Measurements from ENCODE around the gene ARMH4. TPM values are rescaled to one million over a fixed set of nuclear protein-coding genes. Genes with fewer than 3 reads are reported as not detected.

ARMH4 gene
- total RNA-seq, 1 experiment from 2014 or later: 1.8 TPM

- Histone ChIP-seq H3K36me3 (ENCODE audit: control insufficient read depth, insufficient read depth, low read length) (no peaks in the 10 kb centered on the region), H3K27ac (ENCODE audit: low read length) (no peak overlapping the region), H3K9me3 (ENCODE audit: control insufficient read depth, insufficient read depth, low read depth, low read length) (no peaks in the 10 kb centered on the region), H3K4me3 (ENCODE audit: low read depth in 2 of 2, low read length in 2 of 2) (no peak overlapping the region), H3K4me1 (ENCODE audit: control insufficient read depth, insufficient read depth, low read length) (no peaks in the 10 kb centered on the region), H3K27me3 (ENCODE audit: control insufficient read depth, insufficient read depth, low read length) (peaks cover 2% of the 10 kb centered on the region; the same call in 1 of the 2 replicates)
- intact Hi-C loops (cut with micrococcal nuclease; ENCODE audit: unreplicated experiment) (loop anchor here (2.0 kb wide), 1 partner anchor 59 kb away; no protein-coding TSS in a partner anchor), in situ Hi-C loops (cut with HindIII; ENCODE audit: low pct_unique_long_range_greater_than_20kb, low sequenced_read_pairs) (no loop called here)
- ChIA-PET POLR2A (no interaction called here), CTCF (no interaction called here)
- no peak for ATAC-seq
- no TSS peak for BruUV-seq (replicated peaks)
- TF ChIP-seq, protein P1, sequence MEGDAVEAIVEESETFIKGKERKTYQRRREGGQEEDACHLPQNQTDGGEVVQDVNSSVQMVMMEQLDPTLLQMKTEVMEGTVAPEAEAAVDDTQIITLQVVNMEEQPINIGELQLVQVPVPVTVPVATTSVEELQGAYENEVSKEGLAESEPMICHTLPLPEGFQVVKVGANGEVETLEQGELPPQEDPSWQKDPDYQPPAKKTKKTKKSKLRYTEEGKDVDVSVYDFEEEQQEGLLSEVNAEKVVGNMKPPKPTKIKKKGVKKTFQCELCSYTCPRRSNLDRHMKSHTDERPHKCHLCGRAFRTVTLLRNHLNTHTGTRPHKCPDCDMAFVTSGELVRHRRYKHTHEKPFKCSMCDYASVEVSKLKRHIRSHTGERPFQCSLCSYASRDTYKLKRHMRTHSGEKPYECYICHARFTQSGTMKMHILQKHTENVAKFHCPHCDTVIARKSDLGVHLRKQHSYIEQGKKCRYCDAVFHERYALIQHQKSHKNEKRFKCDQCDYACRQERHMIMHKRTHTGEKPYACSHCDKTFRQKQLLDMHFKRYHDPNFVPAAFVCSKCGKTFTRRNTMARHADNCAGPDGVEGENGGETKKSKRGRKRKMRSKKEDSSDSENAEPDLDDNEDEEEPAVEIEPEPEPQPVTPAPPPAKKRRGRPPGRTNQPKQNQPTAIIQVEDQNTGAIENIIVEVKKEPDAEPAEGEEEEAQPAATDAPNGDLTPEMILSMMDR (IDR thresholded peaks at IDR 0.05): peak; percentile 78; the same call in 1 of the 2 replicates
- TF ChIP-seq SIN3A (IDR thresholded peaks at IDR 0.05; ENCODE audit: borderline replicate concordance, insufficient read depth, low read depth, low read length) (no peak), TCF7L2 (IDR thresholded peaks at IDR 0.05; ENCODE audit: low read depth, low read length) (no peak), REST (IDR thresholded peaks at IDR 0.05; ENCODE audit: insufficient read depth in 1 of 2, low read depth in 2 of 2, low read length in 1 of 2) (no peak), POLR2AphosphoS5 (IDR thresholded peaks at IDR 0.05; ENCODE audit: low read depth, low read length) (no peak)
- DNase-seq (ENCODE audit: low read depth, low spot score): peak; percentile 63
These were observed 44.0 kb downstream of the ARMH4 start for GRCh38 chr14:58107947-58108552.

DNA sequence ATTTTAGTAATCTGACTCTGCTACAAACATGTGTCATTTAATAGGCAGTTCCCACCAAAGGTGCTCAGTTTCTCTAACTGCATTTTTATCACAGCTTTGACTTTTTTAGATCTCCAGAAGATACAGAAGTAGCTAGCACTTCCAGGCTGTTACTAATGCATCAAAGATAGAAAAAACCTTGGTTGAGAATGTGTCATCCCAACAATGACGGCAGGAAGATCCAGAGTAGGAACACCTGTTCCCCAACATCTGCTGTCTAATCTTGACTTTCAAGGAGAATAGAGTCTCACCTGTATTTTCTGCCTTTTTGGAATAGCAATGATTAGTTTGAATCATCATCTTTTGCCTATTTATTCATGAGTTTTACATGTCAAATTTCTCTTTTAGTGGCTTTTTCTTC, 45.0 kb downstream of the ARMH4 start:
- POLR2A ChIA-PET: no interaction called here
- no peak for TF ChIP-seq REST (IDR thresholded peaks at IDR 0.05; ENCODE audit: insufficient read depth in 1 of 2, low read depth in 2 of 2, low read length in 1 of 2)
- TF ChIP-seq SIN3A (IDR thresholded peaks at IDR 0.05; ENCODE audit: borderline replicate concordance, insufficient read depth, low read depth, low read length): no peak
- no peak for TF ChIP-seq POLR2AphosphoS5 (IDR thresholded peaks at IDR 0.05; ENCODE audit: low read depth, low read length)
- TF ChIP-seq, protein P1 (IDR thresholded peaks at IDR 0.05): no peak
- no peak for TF ChIP-seq TCF7L2 (IDR thresholded peaks at IDR 0.05; ENCODE audit: low read depth, low read length)
- Histone ChIP-seq H3K9me3 (ENCODE audit: control insufficient read depth, insufficient read depth, low read depth, low read length) (no peaks in the 10 kb centered on the region), H3K4me1 (ENCODE audit: control insufficient read depth, insufficient read depth, low read length) (no peaks in the 10 kb centered on the region), H3K36me3 (ENCODE audit: control insufficient read depth, insufficient read depth, low read length) (no peaks in the 10 kb centered on the region), H3K27me3 (ENCODE audit: control insufficient read depth, insufficient read depth, low read length) (peaks cover 2% of the 10 kb centered on the region; the same call in 1 of the 2 replicates), H3K27ac (ENCODE audit: low read length) (no peak overlapping the region), H3K4me3 (ENCODE audit: low read depth in 2 of 2, low read length in 2 of 2) (no peak overlapping the region)
- in situ Hi-C loops (cut with HindIII; ENCODE audit: low pct_unique_long_range_greater_than_20kb, low sequenced_read_pairs) (no loop called here), intact Hi-C loops (cut with micrococcal nuclease; ENCODE audit: unreplicated experiment) (no loop called here)
- DNase-seq (ENCODE audit: low read depth, low spot score): no peak
- CTCF ChIA-PET: no interaction called here
- no TSS peak for BruUV-seq (replicated peaks)
- ATAC-seq: no peak

Measured in Panc1 (cell line).